Trophoblast cell (in vitro differentiated cells and primary cell): ENCODE data around the gene SPRY1.

Experiments
- DNase-seq, 2 donors: peaks; one replicate each; pipeline ENCODE4 v3.0.0-alpha.2; 2016
- H2AFZ ChIP-seq: 2 replicates; pipeline ENCODE4 v1.6.1; 2013; ENCODE audit warnings: low read length, moderate library complexity, mild to moderate bottlenecking; ENCODE audit not compliant: insufficient read depth, poor library complexity
- H2AK5ac ChIP-seq: 2 replicates; pipeline ENCODE4 v1.6.1; 2013; ENCODE audit warnings: mild to moderate bottlenecking, low read length
- H2BK120ac ChIP-seq: 2 replicates; pipeline ENCODE4 v1.6.1; 2013; ENCODE audit warnings: low read length, mild to moderate bottlenecking, moderate library complexity; ENCODE audit not compliant: insufficient read depth, poor library complexity
- H2BK12ac ChIP-seq: 2 replicates; pipeline ENCODE4 v1.6.1; 2013; ENCODE audit warnings: mild to moderate bottlenecking, low read length, moderate library complexity
- H2BK5ac ChIP-seq: 2 replicates; pipeline ENCODE4 v1.6.1; 2013; ENCODE audit warnings: low read length, low read depth, moderate library complexity, mild to moderate bottlenecking; ENCODE audit not compliant: poor library complexity
- H3K14ac ChIP-seq: 2 replicates; pipeline ENCODE4 v1.6.1; 2013; ENCODE audit warnings: mild to moderate bottlenecking, low read length
- H3K18ac ChIP-seq: 2 replicates; pipeline ENCODE4 v1.6.1; 2013; ENCODE audit warnings: mild to moderate bottlenecking, low read length
- H3K23ac ChIP-seq: 2 replicates; pipeline ENCODE4 v1.6.1; 2013; ENCODE audit warnings: low read length
- H3K27ac ChIP-seq: 2 replicates; pipeline ENCODE4 v1.5.1; 2013; ENCODE audit warnings: low read depth, mild to moderate bottlenecking, inconsistent platforms, low read length, moderate library complexity
- H3K27me3 ChIP-seq: 2 replicates; pipeline ENCODE4 v1.6.1; 2013; ENCODE audit warnings: inconsistent platforms, mild to moderate bottlenecking, low read length, moderate library complexity; ENCODE audit not compliant: insufficient read depth
- H3K36me3 ChIP-seq, 2 experiments: 1 replicate in 1 of 2; 2 replicates in 1 of 2; pipeline ENCODE4 v1.6.1; 2013; ENCODE audit warnings: low read length in 2 of 2, mild to moderate bottlenecking in 2 of 2, moderate library complexity in 1 of 2; ENCODE audit not compliant: insufficient read depth in 2 of 2, control insufficient read depth in 1 of 2
- H3K4ac ChIP-seq: 2 replicates; pipeline ENCODE4 v1.6.1; 2013; ENCODE audit warnings: low read depth, mild to moderate bottlenecking, low read length, moderate library complexity
- H3K4me1 ChIP-seq, 2 experiments: 1 replicate in 1 of 2; 2 replicates in 1 of 2; pipeline ENCODE4 v1.6.1; 2013; ENCODE audit warnings: low read length in 2 of 2, mild to moderate bottlenecking in 2 of 2, moderate library complexity in 1 of 2; ENCODE audit not compliant: insufficient read depth in 2 of 2, control insufficient read depth in 1 of 2
- H3K4me2 ChIP-seq: 2 replicates; pipeline ENCODE4 v1.6.1; 2013; ENCODE audit warnings: inconsistent platforms, mild to moderate bottlenecking, low read length, moderate library complexity
- H3K4me3 ChIP-seq: 2 replicates; pipeline ENCODE4 v1.5.1; 2013; ENCODE audit warnings: mild to moderate bottlenecking, low read depth, low read length, inconsistent platforms
- H3K79me1 ChIP-seq: one replicate; pipeline ENCODE4 v1.6.1; 2013; ENCODE audit warnings: low read length
- H3K79me2 ChIP-seq: 2 replicates; pipeline ENCODE4 v1.6.1; 2013; ENCODE audit warnings: low read length, mild to moderate bottlenecking; ENCODE audit not compliant: control insufficient read depth, insufficient read depth, poor library complexity
- H3K9ac ChIP-seq: 2 replicates; pipeline ENCODE4 v1.6.1; 2013; ENCODE audit warnings: mild to moderate bottlenecking, low read length
- H3K9me3 ChIP-seq: 2 replicates; pipeline ENCODE4 v1.6.1; 2013; ENCODE audit warnings: low read depth, mild to moderate bottlenecking, control low read depth, inconsistent platforms, low read length; ENCODE audit not compliant: insufficient read depth
- H4K12ac ChIP-seq: 2 replicates; pipeline ENCODE4 v1.6.1; 2013; ENCODE audit warnings: low read depth, mild to moderate bottlenecking, low read length, moderate library complexity
- H4K8ac ChIP-seq: 2 replicates; pipeline ENCODE4 v1.6.1; 2013; ENCODE audit warnings: low read depth, mild to moderate bottlenecking, low read length, moderate library complexity
- H4K91ac ChIP-seq: one replicate; pipeline ENCODE4 v1.6.1; 2013; ENCODE audit warnings: low read depth, mild to moderate bottlenecking, low read length, moderate library complexity
- WGBS: extraction: QIAGEN DNeasy Blood & Tissue Kit; methylation state at CpG from one replicate; pipeline ENCODE4 v1.1.7; 2013; ENCODE audit warnings: missing lambda C conversion rate; ENCODE audit not compliant: insufficient read length, insufficient coverage; ENCODE audit errors: extremely low coverage; 5-methylcytosine and 5-hydroxymethylcytosine counted together

The SPRY1 gene

DNA sequence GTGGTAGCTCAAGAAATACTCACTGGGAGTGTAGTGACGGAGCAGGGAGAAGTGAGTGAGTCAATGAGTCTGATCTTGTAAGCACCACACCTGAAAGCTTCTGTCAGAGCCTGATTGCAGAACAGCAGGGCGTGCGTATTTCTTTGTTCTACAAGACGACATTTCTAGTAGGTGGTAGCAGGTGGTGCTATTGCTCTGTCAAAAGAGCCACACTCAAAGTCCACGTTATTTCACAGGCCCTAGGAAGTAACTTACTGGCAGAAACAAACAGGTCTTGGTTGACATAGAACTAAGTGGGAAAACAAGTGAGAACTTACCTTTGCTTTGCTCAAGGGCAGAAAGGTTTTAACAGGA is 46.4 kb upstream of the SPRY1 start:
- H3K9ac ChIP-seq = no peak overlapping the region
- no peak overlapping the region for H2BK12ac ChIP-seq
- WGBS = no CpG with 5 or more reads among the region's 5 CpGs
- H3K23ac ChIP-seq = no peak overlapping the region
- DNase-seq = peak in 1 of 2 donors; percentile 16
- H2BK120ac ChIP-seq = no peak overlapping the region
- no peaks in the 10 kb centered on the region for H3K4me1 ChIP-seq
- H3K79me2 ChIP-seq = no peaks in the 10 kb centered on the region
- H3K27me3 ChIP-seq = no peaks in the 10 kb centered on the region
- H4K12ac ChIP-seq = no peak overlapping the region
- no peaks in the 10 kb centered on the region for H3K79me1 ChIP-seq
- H3K4me3 ChIP-seq = no peak overlapping the region
- H4K91ac ChIP-seq = no peak overlapping the region
- no peak overlapping the region for H3K4me2 ChIP-seq
- no peaks in the 10 kb centered on the region for H3K9me3 ChIP-seq
- no peak overlapping the region for H3K14ac ChIP-seq
- H2BK5ac ChIP-seq = no peak overlapping the region
- no peak overlapping the region for H2AK5ac ChIP-seq
- no peak overlapping the region for H3K27ac ChIP-seq
- no peak overlapping the region for H4K8ac ChIP-seq
- no peak overlapping the region for H3K18ac ChIP-seq
- no peaks in the 10 kb centered on the region for H3K36me3 ChIP-seq
- no peak overlapping the region for H2AFZ ChIP-seq
- H3K4ac ChIP-seq = no peak overlapping the region

DNA sequence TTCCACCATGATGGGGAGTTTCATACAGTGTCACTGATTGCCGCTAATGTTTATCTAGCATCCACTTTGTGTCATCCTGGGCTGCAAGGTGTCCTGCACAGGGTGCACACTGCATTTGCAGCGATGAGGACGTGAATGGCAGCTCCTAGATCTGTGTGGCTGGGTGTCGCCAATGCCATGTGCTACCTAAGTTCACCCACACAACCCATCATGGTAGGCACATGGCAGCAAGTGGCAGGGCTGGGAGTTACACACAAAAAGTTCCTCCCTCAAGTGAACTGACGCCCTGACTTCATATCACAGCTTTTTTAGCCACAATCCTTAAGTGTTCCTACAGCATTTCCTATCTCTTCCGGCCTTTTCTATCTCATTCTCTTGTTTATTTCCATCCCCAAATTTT is 45.9 kb upstream of the SPRY1 start:
- H4K91ac ChIP-seq = no peak overlapping the region
- H3K79me2 ChIP-seq = no peaks in the 10 kb centered on the region
- no peak overlapping the region for H3K4ac ChIP-seq
- H2BK5ac ChIP-seq = no peak overlapping the region
- no peak overlapping the region for H3K4me2 ChIP-seq
- no peak overlapping the region for H3K18ac ChIP-seq
- no peaks in the 10 kb centered on the region for H3K4me1 ChIP-seq
- no peak overlapping the region for H2BK120ac ChIP-seq
- no peak overlapping the region for H2AK5ac ChIP-seq
- H3K9ac ChIP-seq = no peak overlapping the region
- no peak overlapping the region for H3K4me3 ChIP-seq
- H2AFZ ChIP-seq = no peak overlapping the region
- no peak overlapping the region for H4K8ac ChIP-seq
- no peaks in the 10 kb centered on the region for H3K9me3 ChIP-seq
- no peak overlapping the region for H4K12ac ChIP-seq
- no peak overlapping the region for H3K14ac ChIP-seq
- no peak for DNase-seq
- H3K27ac ChIP-seq = no peak overlapping the region
- no peak overlapping the region for H2BK12ac ChIP-seq
- no peaks in the 10 kb centered on the region for H3K79me1 ChIP-seq
- H3K36me3 ChIP-seq = no peaks in the 10 kb centered on the region
- no peak overlapping the region for H3K23ac ChIP-seq
- H3K27me3 ChIP-seq = no peaks in the 10 kb centered on the region
- WGBS = no CpG with 5 or more reads among the region's 6 CpGs

- H3K9me3 ChIP-seq = no peaks in the 10 kb centered on the region
- H3K4me2 ChIP-seq = no peak overlapping the region
- H2AFZ ChIP-seq = no peak overlapping the region
- no peak overlapping the region for H4K8ac ChIP-seq
- H2BK12ac ChIP-seq = no peak overlapping the region
- H3K9ac ChIP-seq = no peak overlapping the region
- no peak overlapping the region for H3K18ac ChIP-seq
- no peak for DNase-seq
- H2BK5ac ChIP-seq = no peak overlapping the region
- no peaks in the 10 kb centered on the region for H3K79me2 ChIP-seq
- no peak overlapping the region for H3K4ac ChIP-seq
- no peak overlapping the region for H3K27ac ChIP-seq
- no peak overlapping the region for H3K4me3 ChIP-seq
- no peak overlapping the region for H4K12ac ChIP-seq
- no CpG with 5 or more reads among the region's 19 CpGs for whole genome bisulfite sequencing
- no peaks in the 10 kb centered on the region for H3K36me3 ChIP-seq
- H3K23ac ChIP-seq = no peak overlapping the region
- no peaks in the 10 kb centered on the region for H3K27me3 ChIP-seq
- H3K4me1 ChIP-seq = no peaks in the 10 kb centered on the region
- no peak overlapping the region for H2AK5ac ChIP-seq
- no peak overlapping the region for H4K91ac ChIP-seq
- no peaks in the 10 kb centered on the region for H3K79me1 ChIP-seq
- no peak overlapping the region for H3K14ac ChIP-seq
- no peak overlapping the region for H2BK120ac ChIP-seq
Observed at GRCh38 chr4:123351713-123352112, 44.9 kb upstream of the SPRY1 start.

- WGBS = no CpG with 5 or more reads among the region's 6 CpGs
- H2BK12ac ChIP-seq = no peak overlapping the region
- no peak overlapping the region for H4K12ac ChIP-seq
- DNase-seq = no peak
- H2BK120ac ChIP-seq = no peak overlapping the region
- no peaks in the 10 kb centered on the region for H3K79me1 ChIP-seq
- no peak overlapping the region for H4K91ac ChIP-seq
- H3K9ac ChIP-seq = no peak overlapping the region
- no peak overlapping the region for H3K23ac ChIP-seq
- no peak overlapping the region for H4K8ac ChIP-seq
- no peak overlapping the region for H3K18ac ChIP-seq
- no peak overlapping the region for H2BK5ac ChIP-seq
- H3K36me3 ChIP-seq = no peaks in the 10 kb centered on the region
- H3K27me3 ChIP-seq = no peaks in the 10 kb centered on the region
- H3K4me3 ChIP-seq = no peak overlapping the region
- no peaks in the 10 kb centered on the region for H3K79me2 ChIP-seq
- no peaks in the 10 kb centered on the region for H3K9me3 ChIP-seq
- H3K4me2 ChIP-seq = no peak overlapping the region
- no peak overlapping the region for H3K27ac ChIP-seq
- no peak overlapping the region for H3K4ac ChIP-seq
- H3K4me1 ChIP-seq = no peaks in the 10 kb centered on the region
- H3K14ac ChIP-seq = no peak overlapping the region
- no peak overlapping the region for H2AK5ac ChIP-seq
- no peak overlapping the region for H2AFZ ChIP-seq
Observed at GRCh38 chr4:123352240-123352945, 44.2 kb upstream of the SPRY1 start.
